Urothelium cell line (cell line): ENCODE results near the gene ETHE1.
"Not testable (repeated sequence)": the region's sequence is repeated elsewhere in the genome, so short reads cannot be mapped to it uniquely, and the experiment has no call there.

Source experiments
- DNase-seq: peaks from one replicate; pipeline ENCODE4 v3.0.0; 2011; ENCODE audit warnings: low spot score, mixed read lengths
- FAIRE-seq: peaks from 2 replicates; lab custom pipeline; 2011; peaks lifted over from hg19 to GRCh38; lab: Jason Lieb, UNC

Gene ETHE1

DNA sequence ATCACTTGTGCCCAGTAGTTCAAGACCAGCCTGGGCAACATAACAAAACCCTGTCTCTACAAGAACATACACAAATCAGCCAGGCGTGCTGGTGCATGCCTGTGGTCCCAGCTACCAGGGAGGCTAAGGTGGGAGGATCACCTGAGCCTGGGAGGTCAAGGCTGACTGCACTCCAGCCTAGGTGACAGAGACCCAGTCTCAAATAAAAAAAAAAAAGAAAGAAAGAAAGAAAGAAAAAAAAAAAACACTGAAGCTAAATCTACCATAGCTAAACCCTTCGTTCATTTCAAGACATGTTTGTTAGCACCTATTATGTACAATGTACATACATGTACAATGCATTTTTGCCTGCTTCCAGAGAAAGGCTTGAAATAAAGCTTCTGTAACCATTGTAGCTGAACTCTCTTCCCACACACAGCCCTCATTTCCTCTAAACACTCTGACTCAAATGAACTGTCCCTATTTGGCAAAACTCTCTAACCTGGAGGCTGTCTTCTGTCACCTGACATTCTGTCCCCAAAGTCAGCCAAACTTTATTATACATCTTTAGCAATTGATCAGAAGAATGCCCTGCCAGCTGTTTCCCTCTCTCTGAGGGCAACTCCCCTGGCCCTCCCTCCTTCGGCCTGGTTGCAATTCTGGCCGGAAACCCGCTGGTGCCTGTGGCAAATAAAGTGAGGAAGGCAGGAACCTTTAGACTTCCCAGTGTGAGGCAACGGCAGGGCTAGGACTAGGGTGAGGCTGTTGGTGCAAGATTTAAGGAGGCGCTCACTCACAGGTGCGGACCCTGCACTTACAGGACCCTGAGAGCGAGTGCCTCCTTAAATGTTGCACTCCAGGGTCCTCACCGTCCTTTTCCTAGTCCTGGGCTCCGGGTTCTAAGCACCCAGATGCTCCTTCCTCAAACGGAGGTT is 1.8 kb downstream of the ETHE1 start:
- no peak for FAIRE-seq

GRCh38 chr19:43523696-43524095 is 3.3 kb downstream of the ETHE1 start:
- not testable (repeated sequence) for FAIRE-seq, DNase-seq

More for the DNA sequence above, 1.8 kb downstream of the ETHE1 start:
- DNase-seq, result peak; percentile 71

DNA sequence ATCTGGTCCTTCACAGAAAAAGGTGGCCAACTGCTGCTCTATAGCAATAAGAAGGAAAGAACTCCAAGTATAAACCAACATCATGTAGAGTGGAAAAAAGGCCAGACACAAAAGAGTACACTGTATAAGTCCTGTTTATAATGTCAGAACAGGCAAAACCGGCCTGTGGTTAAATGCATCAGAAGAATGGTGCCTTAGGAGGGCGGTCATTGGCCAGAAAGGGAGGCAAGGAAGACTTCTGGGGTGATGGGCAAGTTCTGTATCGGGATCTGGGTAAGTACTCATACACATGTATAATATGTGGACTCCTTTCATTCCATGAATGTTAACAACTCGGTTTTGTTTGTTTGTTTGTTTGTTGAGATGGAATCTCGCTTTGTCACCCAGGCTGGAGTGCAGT is 4.1 kb downstream of the ETHE1 start:
- DNase-seq, result no peak
- FAIRE-seq, result no peak

DNA sequence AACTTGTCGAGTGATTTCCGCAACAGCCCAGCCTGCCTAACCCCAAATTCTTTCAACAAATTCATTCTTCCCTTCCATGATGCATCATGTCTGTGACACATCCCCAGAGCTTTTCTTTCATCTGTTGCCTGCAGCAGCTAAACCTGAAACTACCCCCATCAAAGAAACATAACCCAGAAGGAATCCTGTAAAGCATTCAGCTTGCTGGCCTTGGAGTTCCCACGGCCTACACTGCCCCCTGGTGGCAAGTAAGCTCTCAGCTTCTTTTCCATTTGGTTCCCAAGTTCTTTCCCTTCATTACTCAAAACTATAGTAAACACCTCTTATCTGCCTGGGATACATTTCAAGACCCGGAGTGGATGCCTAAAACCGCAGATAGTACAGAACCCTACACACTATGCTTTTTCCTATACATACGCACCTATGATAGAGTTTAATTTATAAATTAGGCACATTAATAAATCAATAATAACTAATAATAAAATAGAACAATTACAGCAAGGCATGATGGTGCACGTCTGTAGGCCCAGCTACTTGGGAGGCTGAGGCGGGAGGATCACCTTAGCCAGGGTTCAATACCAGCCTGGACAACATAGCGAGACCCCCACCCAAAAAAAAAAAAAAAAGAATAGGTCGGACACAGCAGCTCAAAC is 7.4 kb downstream of the ETHE1 start:
- peak; percentile 78 for DNase-seq
- no peak for FAIRE-seq

- FAIRE-seq, result no peak
- no peak for DNase-seq
These were observed 8.9 kb downstream of the ETHE1 start for GRCh38 chr19:43518051-43518450.

DNA sequence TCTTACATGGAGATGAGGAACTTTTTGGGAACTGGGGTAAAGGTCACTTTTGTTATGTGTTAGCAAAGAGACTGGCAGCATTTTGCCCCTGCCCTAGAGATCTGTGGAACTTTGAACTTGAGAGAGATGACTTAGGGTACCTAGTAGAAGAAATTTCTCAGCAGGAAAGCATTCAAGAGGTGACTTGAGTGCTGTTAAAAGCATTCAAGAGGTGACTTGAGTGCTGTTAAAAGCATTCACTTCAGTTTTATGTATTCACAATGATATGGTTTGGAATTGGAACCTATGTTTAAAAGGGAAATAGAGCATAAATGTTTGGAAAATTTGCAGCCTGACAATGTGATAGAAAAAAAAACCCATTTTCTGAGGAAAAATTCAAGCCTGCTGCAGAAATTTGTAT is 14.6 kb downstream of the ETHE1 start:
- not testable (repeated sequence) for FAIRE-seq, DNase-seq

DNA sequence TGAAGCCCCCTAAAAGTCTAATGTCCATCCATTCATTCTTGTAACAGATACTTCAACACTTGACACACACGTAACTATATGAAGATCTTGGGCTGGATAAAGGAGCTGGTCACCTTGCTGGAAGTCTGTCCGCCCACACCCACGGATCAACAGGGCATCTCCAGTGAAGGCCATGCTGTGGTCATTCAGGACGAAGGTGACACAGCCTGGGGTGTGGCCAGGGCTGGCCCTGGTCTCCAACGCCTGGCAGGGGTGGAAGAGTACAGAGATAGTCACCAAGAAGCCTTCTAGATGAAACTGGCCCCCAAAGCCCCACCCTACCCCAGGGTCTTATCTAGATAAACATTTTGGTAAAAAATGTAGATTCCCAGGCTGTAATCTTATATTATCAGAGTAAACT is 15.7 kb downstream of the ETHE1 start:
- FAIRE-seq (no peak), DNase-seq (no peak)

- no peak for FAIRE-seq
- DNase-seq, result no peak
These were observed 16.3 kb downstream of the ETHE1 start for GRCh38 chr19:43510713-43511112.

DNA sequence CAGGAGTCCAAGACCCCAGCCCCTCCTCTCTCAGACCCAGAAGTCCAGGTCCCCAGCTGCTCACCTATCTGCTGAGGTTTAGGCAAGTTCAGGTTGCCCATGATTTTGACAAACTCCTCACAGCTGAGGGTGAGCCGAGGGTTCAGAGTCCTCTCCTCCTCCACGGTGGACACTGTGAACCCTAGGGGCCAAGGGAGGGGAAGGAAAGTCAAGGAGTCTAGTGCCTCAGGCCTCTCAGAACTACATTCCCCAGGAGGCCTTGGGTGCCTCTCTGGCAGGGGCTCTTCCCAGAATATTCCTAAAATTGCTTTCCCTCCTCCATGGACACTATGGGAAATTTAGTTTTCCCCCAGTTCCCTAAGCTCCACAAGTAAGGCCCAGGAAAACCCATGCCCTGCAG is 19.1 kb downstream of the ETHE1 start:
- DNase-seq, result no peak
- no peak for FAIRE-seq

DNA sequence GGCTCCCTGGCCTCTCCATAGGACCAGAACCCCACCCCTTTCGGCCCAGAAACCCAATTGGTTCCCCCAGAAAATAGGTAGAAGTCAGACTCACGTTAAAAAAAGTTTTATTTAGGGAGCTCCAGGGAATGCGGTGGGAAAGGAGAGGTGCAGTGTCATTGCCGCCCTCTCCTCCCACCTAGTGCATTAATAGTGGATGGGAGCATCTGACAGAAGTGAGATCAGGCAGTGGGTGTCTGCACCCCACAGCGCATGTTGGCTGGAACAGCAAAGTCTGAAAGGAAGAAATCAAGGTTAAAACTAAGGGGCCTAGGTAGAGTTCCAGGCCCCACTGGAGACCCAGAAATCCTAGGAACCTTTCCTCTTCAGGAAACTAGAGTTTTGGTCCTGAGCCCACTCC is 20.4 kb downstream of the ETHE1 start:
- DNase-seq (no peak), FAIRE-seq (no peak)

GRCh38 chr19:43505941-43506340 is 21.1 kb downstream of the ETHE1 start:
- FAIRE-seq, result no peak
- no peak for DNase-seq

DNA sequence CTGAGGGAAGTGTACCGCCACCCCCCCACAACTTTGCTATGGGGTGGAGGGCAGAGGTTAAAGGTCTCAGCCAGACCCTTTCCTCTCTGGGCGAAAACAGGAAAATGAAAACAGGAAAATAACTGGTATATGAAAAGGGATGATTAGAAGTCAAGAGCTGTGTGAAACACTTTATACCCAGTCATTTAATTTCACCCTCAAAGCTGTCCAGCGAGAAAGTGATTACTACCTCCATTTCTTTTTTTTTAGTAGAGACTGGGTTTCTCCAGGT is 21.9 kb downstream of the ETHE1 start:
- FAIRE-seq, result no peak
- no peak for DNase-seq

GRCh38 chr19:43504426-43505185 is 22.4 kb downstream of the ETHE1 start, which contains the start of gene PHLDB3:
Gene PHLDB3 (minus strand): TSS chr19:43504746. CDS start chr19:43504118, 628 bp downstream.
- DNase-seq, result peak; percentile 45
- FAIRE-seq, result no peak

DNA sequence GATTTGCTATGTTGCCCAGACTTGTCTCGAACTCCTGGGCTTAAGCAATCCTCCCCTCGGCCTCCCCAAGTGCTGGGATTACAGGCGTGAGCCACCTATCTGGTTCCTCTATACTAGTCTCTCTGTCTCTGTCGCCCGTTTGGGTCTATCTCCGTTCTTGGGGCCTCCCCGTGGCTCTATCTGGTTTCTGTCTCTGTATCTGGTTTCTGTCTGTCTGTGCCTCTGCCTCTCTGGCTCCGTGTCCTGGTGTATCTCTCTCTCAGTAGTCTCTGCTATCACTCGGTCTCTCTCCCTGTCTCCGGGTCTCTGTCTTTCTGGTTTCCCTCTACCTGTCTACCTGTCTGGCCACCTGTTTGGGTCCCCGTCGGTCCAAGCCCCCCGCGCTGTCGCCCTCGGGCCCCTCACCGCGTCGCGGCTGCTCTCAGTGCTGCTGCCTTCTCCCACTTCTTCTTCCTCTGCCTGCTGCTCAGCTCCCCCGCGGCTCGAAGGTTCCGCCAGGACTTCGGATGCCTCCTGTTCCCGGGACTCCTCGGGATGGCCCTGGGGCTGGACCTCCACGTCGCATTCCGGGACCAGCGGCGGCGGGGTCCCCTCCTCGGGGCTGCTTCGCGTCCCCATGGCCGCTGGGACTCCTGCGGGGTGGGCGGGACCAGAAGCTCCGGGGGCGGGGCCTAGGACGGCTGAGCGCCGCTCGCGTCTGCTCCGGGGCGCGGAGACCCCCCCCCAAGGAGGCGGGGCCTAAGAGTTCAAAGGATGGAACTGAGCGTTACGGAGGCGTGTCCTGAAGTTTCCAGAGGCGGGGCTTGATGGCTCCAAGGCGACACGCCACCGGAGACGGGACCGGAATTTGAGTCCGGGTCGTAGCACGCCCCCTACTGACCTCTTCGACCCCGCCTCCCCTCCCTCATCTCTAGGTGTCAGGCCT is 23.2 kb downstream of the ETHE1 start:
- DNase-seq (peak; percentile 99), FAIRE-seq (no peak)

- FAIRE-seq, result no peak
- DNase-seq, result no peak
These were observed 24.5 kb downstream of the ETHE1 start for GRCh38 chr19:43502419-43502976.

- no peak for DNase-seq
- no peak for FAIRE-seq
These were observed 25.2 kb downstream of the ETHE1 start for GRCh38 chr19:43501661-43502418.

DNA sequence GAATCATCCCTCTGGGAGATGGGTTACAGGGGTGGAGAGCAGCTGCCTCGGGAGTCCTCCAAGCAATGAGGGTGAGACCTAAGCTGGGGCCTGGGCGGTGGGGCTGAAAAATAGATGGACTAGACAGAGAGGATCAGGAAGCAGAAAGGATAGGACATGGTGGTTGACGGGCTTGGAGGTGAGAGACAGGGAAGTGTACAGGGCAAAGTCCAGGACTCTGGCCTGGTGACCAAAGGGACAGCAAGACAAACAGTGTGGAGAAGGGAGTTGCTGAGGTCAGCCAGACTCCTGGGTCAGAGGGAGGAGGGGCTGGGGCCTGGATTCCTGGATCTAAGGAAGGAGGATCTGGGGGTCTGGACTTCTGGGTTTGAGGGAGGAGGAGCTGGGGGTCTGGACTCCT is 28.0 kb downstream of the ETHE1 start:
- DNase-seq, result no peak
- FAIRE-seq, result no peak

DNA sequence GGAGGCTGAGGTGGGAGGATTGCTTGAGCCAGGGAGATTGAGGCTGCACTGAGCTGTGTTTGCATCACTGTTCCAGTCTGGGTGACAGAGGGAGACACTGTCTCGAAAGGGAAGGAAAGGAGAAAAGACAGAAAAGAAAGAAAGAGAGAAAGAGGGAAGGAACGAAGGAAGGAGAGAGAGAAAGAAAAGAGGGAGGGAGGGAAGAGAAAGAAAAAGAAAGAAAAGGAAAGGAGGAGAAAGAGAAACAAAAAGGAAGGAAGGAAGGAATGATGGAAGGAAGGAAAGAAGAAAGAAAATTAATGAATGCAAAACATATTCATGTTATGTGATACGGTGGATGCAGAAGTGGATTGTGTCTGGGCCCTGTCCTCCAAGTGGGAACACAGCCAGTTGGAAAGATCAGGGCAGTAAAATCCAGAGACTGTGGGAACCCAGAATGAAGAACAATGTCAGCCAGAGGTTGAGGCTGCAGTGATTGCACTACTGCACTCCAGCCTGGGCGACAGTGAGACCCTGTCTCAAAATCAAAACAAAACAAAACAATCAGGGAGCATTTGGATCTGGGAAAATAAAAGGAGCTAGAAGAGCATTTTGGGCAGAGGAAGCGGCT is 28.7 kb downstream of the ETHE1 start:
- DNase-seq (no peak), FAIRE-seq (peak; percentile 48)

DNA sequence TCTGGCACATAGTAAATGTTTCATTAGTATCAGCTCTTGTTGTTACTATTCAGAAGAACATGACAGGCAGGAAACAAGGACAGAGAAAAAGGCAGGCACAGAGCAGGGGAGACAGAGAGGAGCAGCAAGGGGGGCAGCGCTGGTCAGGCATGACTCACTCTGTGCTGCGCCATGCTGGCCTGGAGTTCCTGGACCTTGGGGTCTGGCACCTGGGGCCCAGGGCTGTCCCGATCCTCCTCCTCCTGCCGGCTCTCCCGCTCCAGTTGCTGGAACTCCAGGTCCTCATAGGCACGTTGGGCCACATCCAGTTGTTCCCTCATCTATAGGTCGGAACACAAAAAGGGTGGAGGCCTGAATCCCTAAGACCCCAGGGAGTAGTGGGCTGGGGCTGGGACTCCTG is 30.0 kb downstream of the ETHE1 start:
- DNase-seq (no peak), FAIRE-seq (no peak)
